Activated CD4-positive, alpha-beta T cell treated with anti-CD3 and anti-CD28 coated beads, Interleukin-2, Interleukin-6, amounts not matched to agents 100 ng/mL and 50 ng/mL, durations not matched to agents 16 hours and 8 hours (primary cell): Measurements from ENCODE around the gene DSG3.
A peak's percentile ranks its signal among the peaks of the same experiment; 100 is the strongest.

Source experiments
- DNase-seq: peaks from one replicate; pipeline ENCODE4 v3.0.0-alpha.2; 2020

DSG3 gene

GRCh38 chr18:31436825-31437224 lies 10.7 kb upstream of the DSG3 start:
- no peak for DNase-seq

- no peak for DNase-seq
These were observed 9.1 kb upstream of the DSG3 start for GRCh38 chr18:31438402-31438801.

- DNase-seq, result no peak
These were observed 7.7 kb upstream of the DSG3 start for GRCh38 chr18:31439807-31440325.

GRCh38 chr18:31440787-31441186 lies 6.8 kb upstream of the DSG3 start:
- no peak for DNase-seq

DNA sequence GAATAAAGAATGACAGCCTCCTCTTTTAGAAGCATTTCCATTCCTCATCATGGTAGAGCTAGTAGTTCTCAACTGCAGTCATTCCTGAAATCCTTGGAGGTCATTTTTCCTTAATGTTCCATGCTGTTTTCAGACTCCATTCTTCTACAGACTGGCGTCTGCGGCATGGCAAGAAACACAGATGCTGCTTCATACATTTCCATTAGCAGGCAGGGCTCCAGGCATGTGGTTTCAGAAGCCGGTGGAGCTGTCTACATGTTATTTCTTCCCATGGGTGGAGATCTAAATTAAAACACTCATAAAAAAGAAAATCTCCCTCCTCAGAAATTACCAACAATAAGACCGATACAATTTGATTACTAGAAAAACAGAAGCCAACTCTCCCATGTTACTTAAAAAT lies 6.0 kb upstream of the DSG3 start:
- no peak for DNase-seq

DNA sequence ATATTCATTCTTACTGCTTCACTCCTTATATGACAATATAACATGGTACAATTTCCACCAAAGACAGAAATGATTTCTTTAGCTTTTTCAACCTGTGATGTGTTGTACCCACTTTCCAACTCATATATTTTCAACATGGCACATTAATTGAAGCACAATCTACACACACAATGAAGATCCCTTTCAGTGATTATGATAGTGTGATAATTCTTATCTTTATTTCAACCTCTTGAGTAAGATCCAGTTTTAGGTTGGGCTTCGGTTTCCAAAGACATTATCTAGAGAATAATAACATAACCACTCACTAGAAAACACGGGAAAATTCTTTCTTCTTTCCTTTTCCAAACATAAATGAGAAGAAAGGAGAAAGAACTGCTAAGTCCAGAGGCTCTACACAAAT lies 3.4 kb upstream of the DSG3 start:
- no peak for DNase-seq

DNA sequence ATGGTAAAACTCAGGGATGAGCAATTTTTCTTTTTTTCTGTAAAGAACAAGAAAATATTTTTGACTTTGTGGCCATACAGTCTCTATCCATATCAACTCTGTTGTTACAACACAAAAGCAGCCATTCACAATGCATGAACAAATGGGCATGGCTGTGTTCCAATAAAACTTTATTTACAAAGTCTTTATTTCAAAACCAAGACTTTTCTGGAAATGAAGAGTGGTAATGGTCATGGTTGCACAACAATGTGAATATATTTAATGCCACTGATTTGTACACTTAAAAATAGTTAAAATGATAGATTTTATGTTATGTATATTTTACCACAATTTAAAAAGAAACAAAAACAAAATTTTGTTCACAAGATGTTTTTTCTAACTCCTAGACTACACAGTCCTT lies 1.6 kb upstream of the DSG3 start:
- DNase-seq, result no peak

DNA sequence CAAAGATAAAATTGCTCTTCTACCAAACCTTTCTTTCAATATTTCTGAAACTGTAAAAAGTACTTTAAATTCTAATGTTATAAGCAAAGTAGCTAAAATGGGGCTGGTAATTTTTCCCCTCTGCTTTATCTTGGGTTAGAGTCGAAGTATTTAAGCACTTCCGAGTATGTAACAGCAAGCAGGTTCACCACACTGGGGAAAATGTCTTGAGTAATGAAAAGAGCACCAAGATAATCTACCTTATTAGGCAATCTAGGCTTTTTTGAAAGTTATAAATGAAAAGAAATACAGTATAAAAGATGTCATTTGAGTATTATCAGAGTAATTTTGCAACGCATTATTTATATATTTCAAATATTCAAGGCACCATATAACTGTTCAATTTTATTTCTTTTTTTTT lies 687 bp upstream of the DSG3 start:
- no peak for DNase-seq

DNA sequence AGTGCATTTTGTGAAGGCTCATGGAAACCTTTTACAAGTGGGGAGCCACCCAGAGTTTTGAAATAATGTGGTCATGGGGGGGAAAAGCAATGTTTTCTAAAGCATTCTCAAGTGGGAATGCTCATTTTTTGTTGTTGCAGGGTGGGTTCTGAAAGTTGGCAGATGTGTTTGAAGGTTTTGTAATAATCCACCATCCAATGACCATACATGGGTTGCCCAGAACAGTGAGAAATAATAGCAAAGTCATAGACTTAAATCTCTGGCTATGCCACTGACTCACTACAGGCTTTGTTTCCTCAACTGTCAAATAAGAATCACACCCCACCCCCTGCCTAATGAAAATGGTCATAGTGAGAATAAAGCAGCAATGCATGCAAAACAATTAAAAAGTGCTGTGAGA lies 2.9 kb downstream of the DSG3 start:
- no peak for DNase-seq

- no peak for DNase-seq
These were observed 4.1 kb downstream of the DSG3 start for GRCh38 chr18:31451625-31452024.

- DNase-seq, result no peak
These were observed 6.6 kb downstream of the DSG3 start for GRCh38 chr18:31454066-31454708.

- no peak for DNase-seq
These were observed 22.1 kb downstream of the DSG3 start for GRCh38 chr18:31469629-31470028.

GRCh38 chr18:31478688-31479087 lies 31.1 kb downstream of the DSG3 start:
- no peak for DNase-seq

DNA sequence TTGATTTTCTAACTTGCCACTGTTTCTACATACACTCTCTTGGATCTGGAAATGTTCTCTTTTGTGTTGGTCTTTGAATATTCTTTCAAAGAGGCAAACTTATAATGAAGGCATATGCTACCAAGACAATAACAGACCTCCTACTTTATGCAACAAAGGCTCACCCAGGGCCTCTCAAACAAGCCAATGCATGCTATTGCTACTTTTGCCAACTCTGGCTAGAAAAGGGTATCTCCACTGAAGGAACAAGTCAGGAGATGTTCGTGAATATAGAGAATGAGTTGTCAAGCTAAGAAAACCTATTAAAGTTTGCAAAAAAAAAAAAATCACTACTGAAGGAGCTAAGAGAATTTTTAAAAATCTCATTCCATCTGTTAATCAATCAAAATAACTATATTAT lies 34.5 kb downstream of the DSG3 start:
- DNase-seq, result no peak

DNA sequence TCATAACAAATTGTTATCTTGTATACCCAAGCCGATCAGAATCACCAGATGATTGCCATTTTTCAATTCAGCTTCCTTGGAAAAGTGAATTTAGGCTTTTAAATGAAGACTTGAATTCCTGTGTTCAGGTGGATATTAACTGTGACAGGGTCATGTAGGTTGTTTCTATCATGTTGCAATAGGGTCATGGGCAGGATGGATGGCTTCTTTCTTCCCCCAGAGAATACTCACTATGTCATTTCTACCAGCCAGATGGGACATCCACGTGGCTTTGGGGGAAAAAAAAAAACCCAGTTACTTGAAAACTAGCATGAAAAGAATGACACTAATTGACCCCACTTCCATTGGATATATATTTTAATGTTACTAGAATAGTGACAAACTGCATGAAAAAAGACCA lies 35.9 kb downstream of the DSG3 start:
- no peak for DNase-seq

DNA sequence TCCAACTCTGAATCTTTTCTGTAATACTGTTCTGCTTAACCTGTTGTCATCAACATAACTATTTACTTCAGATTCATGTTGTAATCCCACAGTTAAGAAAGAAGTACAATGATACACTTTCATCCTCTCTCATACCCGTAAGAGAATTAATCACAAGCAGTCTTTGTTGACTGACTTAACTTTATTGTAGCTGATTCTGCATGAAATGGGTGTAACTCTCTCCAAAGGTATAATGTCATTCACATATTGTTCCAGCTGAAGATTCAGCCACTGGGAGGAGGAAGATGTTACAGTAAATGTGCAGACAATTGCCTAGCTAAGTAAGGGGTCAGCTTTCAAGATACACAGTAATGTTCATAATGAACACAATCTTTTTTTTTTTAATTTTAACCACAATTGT lies 36.9 kb downstream of the DSG3 start:
- no peak for DNase-seq

DNA sequence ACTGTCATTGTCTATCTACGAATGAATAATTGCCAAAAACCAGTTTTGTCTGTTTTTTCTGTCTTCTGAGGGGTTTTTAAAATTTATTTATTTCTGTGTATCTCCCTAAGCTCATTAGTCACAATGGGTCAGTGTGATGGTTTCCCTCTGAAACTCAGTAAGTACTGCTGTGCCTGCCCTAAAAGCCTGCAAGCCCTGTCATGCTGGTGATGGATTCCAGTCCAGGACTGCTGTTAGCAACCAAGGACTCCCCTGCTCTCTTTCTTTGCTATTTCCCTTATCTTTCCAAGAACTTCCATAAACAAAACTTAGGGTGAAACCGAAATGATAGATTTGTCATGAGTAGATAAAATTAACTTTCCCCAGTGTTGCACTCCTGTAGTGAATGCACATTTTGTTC lies 38.6 kb downstream of the DSG3 start:
- DNase-seq, result no peak

- DNase-seq, result no peak
These were observed 39.9 kb downstream of the DSG3 start for GRCh38 chr18:31487246-31488015.

GRCh38 chr18:31489311-31489710 lies 41.8 kb downstream of the DSG3 start:
- no peak for DNase-seq

DNA sequence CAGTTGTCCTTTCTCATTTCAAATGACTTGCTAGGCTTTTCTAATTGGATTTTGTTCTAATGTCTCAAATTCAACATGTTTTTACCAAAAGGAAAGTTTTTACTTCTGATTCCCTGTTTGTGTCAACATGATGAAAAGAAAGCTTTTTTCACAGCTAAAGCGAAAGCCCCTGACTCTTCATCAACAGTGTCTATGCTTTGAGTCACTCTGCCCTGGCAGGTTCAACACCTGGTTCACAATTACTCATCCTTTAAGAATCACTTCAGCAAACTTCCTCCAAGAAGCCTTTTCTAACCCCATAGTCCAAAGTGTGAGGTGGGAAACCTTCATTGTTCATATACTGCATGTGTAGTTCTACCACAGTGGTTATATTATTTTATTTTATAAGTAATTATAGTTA lies 42.8 kb downstream of the DSG3 start:
- DNase-seq, result peak; percentile 23

GRCh38 chr18:31490833-31491232 lies 43.3 kb downstream of the DSG3 start:
- DNase-seq, result no peak

DNA sequence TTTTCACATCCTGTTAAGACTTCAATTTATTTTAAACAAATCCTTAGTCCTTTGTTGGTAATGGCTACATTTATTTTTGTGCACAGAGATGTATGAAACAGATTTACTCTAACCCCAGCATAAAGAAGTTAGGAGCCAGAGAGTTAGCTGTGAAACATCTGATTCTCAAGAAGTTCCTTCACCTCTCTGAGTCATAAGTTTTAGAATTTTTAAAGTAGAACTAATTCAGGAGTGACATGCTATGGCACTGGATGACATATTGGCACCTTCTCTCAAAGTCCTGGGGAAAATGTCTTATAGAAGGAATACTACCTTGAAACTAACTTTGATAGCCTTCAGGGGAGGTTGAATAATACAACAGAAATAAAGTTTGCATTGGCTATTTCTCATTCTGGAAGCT lies 44.0 kb downstream of the DSG3 start:
- DNase-seq, result no peak

GRCh38 chr18:31492671-31493070 lies 45.1 kb downstream of the DSG3 start:
- DNase-seq, result no peak

GRCh38 chr18:31493171-31493570 lies 45.6 kb downstream of the DSG3 start:
- DNase-seq, result no peak

GRCh38 chr18:31493941-31494340 lies 46.4 kb downstream of the DSG3 start:
- no peak for DNase-seq
